Activated CD4-positive, alpha-beta T cell treated with anti-CD3 and anti-CD28 coated beads, Interleukin-2, amount 50 U/mL, for 24 hours (primary cell): ENCODE results near the gene AEBP1.

Source experiments
- DNase-seq, 2 donors: peaks; one replicate each; pipeline ENCODE4 v3.0.0-alpha.2; 2020; ENCODE audit warnings: low read depth in 1 of 2, low spot score in 1 of 2

Gene AEBP1

GRCh38 chr7:44084701-44085100 lies 19.4 kb upstream of the AEBP1 start:
- DNase-seq = no peak

GRCh38 chr7:44085546-44085945 lies 18.6 kb upstream of the AEBP1 start:
- no peak for DNase-seq

- no peak for DNase-seq
These were observed 17.5 kb upstream of the AEBP1 start for GRCh38 chr7:44086627-44087026.

- DNase-seq = no peak
These were observed 16.0 kb upstream of the AEBP1 start for GRCh38 chr7:44087911-44088838.

- DNase-seq = no peak
These were observed 11.0 kb upstream of the AEBP1 start for GRCh38 chr7:44093102-44093641.

- DNase-seq = no peak
These were observed 9.8 kb upstream of the AEBP1 start for GRCh38 chr7:44094365-44094764.

GRCh38 chr7:44094883-44095592 lies 9.1 kb upstream of the AEBP1 start:
- DNase-seq = no peak

GRCh38 chr7:44095781-44096180 lies 8.4 kb upstream of the AEBP1 start:
- no peak for DNase-seq

GRCh38 chr7:44096326-44096881 lies 7.7 kb upstream of the AEBP1 start:
- DNase-seq = no peak

GRCh38 chr7:44097064-44097932 lies 6.8 kb upstream of the AEBP1 start:
- no peak for DNase-seq

- no peak for DNase-seq
These were observed 5.8 kb upstream of the AEBP1 start for GRCh38 chr7:44098092-44099068.

- DNase-seq = no peak
These were observed 4.5 kb upstream of the AEBP1 start for GRCh38 chr7:44099669-44100068.

- DNase-seq = no peak
These were observed 3.5 kb upstream of the AEBP1 start for GRCh38 chr7:44100458-44101302.

- DNase-seq = no peak
These were observed 2.7 kb upstream of the AEBP1 start for GRCh38 chr7:44101303-44101965.

- no peak for DNase-seq
These were observed 1.9 kb upstream of the AEBP1 start for GRCh38 chr7:44101966-44102845.

- DNase-seq = no peak
These were observed 1.1 kb upstream of the AEBP1 start for GRCh38 chr7:44102846-44103565.

- DNase-seq = no peak
These were observed 601 bp upstream of the AEBP1 start for GRCh38 chr7:44103566-44103922.
